B cell (primary cell): ENCODE measurements around the gene FBXW5. TPM values are rescaled to one million over a fixed set of nuclear protein-coding genes. Genes with fewer than 3 reads are reported as not detected.

Experiments
- ATAC-seq: fragments of 200-7000 bp; cut with Tn5 transposase; one replicate; pipeline ENCODE4 v1.10.0; 2021; ENCODE audit warnings: low read depth, mild to moderate bottlenecking, moderate number of reproducible peaks, moderate library complexity
- CTCF ChIA-PET: fragments of 350-600 bp; sonication (Branson Sonifier 250); formaldehyde crosslinking; loops from one replicate; lab custom pipeline; 2021; ENCODE audit warnings: antibody characterized with exemption, inconsistent platforms; lab: Charles Lee
- POLR2A ChIA-PET: fragments of 350-600 bp; sonication (Branson Sonifier 250); formaldehyde crosslinking; loops from one replicate; lab custom pipeline; 2021; ENCODE audit warnings: antibody characterized with exemption; lab: Charles Lee
- DNase-seq: peaks from one replicate; pipeline ENCODE4 v3.0.0; 2013
- H2AFZ ChIP-seq: 2 replicates; pipeline ENCODE4 v1.6.1; 2012; ENCODE audit warnings: mild to moderate bottlenecking, low read depth, low read length; ENCODE audit not compliant: insufficient read depth, poor library complexity, severe bottlenecking
- H3K27ac ChIP-seq, 2 donors: 1 replicate in 1 of 2; 2 replicates in 1 of 2; pipeline ENCODE4 v1.5.1; 2012 to 2013; ENCODE audit warnings: low read length in 2 of 2, mild to moderate bottlenecking in 2 of 2, moderate library complexity in 1 of 2
- H3K27me3 ChIP-seq, 4 experiments: fragments of 200-600 bp in 1 of 4; sonication (generic) in 1 of 4; replicated peaks in 1 of 4; 1 replicate in 2 of 4; 2 replicates in 2 of 4; pipeline versions ENCODE4 v1.6.1 to v1.7.0; 2013 to 2016; ENCODE audit warnings: low read length in 3 of 4, mild to moderate bottlenecking in 2 of 4, mixed read lengths in 1 of 4, moderate library complexity in 1 of 4; ENCODE audit not compliant: insufficient read depth in 4 of 4, control insufficient read depth in 3 of 4; ENCODE audit errors: control extremely low read depth in 1 of 4
- H3K36me3 ChIP-seq, 2 experiments: replicated peaks in 1 of 2; 1 replicate in 1 of 2; 2 replicates in 1 of 2; pipeline versions ENCODE4 v1.6.1 to v1.7.1; 2013; ENCODE audit warnings: low read length in 1 of 2; ENCODE audit not compliant: insufficient read depth in 2 of 2, control insufficient read depth in 1 of 2; ENCODE audit errors: control extremely low read depth in 1 of 2, extremely low read depth in 1 of 2
- H3K4me1 ChIP-seq, 2 donors: fragments of 200-600 bp in 1 of 2; sonication (generic) in 1 of 2; 1 replicate in 1 of 2; 2 replicates in 1 of 2; pipeline versions ENCODE4 v1.5.1 to v1.6.1; 2013 to 2017; ENCODE audit warnings: low read length in 2 of 2; ENCODE audit not compliant: control insufficient read depth in 2 of 2, insufficient read depth in 2 of 2
- H3K4me2 ChIP-seq: replicated peaks from 2 replicates; pipeline ENCODE3; 2012; ENCODE audit warnings: mild to moderate bottlenecking, low read depth, low read length; ENCODE audit not compliant: poor library complexity, severe bottlenecking
- H3K4me3 ChIP-seq, 5 experiments: fragments of 200-600 bp in 1 of 5; sonication (generic) in 1 of 5; 1 replicate in 3 of 5; 2 replicates in 2 of 5; pipeline versions ENCODE4 v1.5.1 to v1.7.0; 2011 to 2016; ENCODE audit warnings: low read length in 4 of 5, mild to moderate bottlenecking in 4 of 5, low read depth in 2 of 5, control low read depth in 1 of 5, moderate library complexity in 1 of 5; ENCODE audit not compliant: insufficient read depth in 1 of 5; ENCODE audit errors: control extremely low read depth in 1 of 5, extremely low read depth in 1 of 5
- H3K79me2 ChIP-seq: fragments of 200-600 bp; sonication (generic); one replicate; pipeline ENCODE4 v1.6.0; 2016; ENCODE audit warnings: low read length; ENCODE audit not compliant: control insufficient read depth, insufficient read depth
- H3K9ac ChIP-seq: fragments of 200-600 bp; sonication (generic); 2 replicates; pipeline ENCODE4 v1.6.1; 2017; ENCODE audit warnings: mild to moderate bottlenecking, low read length, moderate library complexity
- H3K9me3 ChIP-seq, 3 donors: one replicate each; pipeline versions ENCODE4 v1.6.1 to v1.7.1; 2013; ENCODE audit warnings: low read length in 2 of 3; ENCODE audit not compliant: control insufficient read depth in 2 of 3, insufficient read depth in 1 of 3; ENCODE audit errors: control extremely low read depth in 1 of 3
- H4K20me1 ChIP-seq: 2 replicates; pipeline ENCODE4 v1.6.0; 2012; ENCODE audit warnings: mild to moderate bottlenecking, low read length; ENCODE audit not compliant: insufficient read depth, control insufficient read depth, poor library complexity, severe bottlenecking
- H3K27ac Mint-ChIP-seq: one replicate; pipeline ENCODE4 v1.8.0; 2021; ENCODE audit warnings: mixed read lengths
- H3K27me3 Mint-ChIP-seq: one replicate; pipeline ENCODE4 v1.8.0; 2021; ENCODE audit warnings: mixed read lengths
- H3K4me1 Mint-ChIP-seq: one replicate; pipeline ENCODE4 v1.8.0; 2021; ENCODE audit warnings: mixed read lengths
- H3K4me3 Mint-ChIP-seq: one replicate; pipeline ENCODE4 v1.8.0; 2021; ENCODE audit warnings: mixed read lengths
- H3K9me3 Mint-ChIP-seq: one replicate; pipeline ENCODE4 v1.8.0; 2022; ENCODE audit warnings: mixed read lengths; ENCODE audit not compliant: insufficient read depth
- CTCF ChIP-seq: fragments of 200-600 bp; IDR thresholded peaks from one replicate; pipeline ENCODE4 v1.8.0; 2022; ENCODE audit warnings: antibody characterized with exemption, mild to moderate bottlenecking
- EZH2 ChIP-seq: IDR thresholded peaks from 2 replicates; pipeline ENCODE4 v1.6.1; 2012; ENCODE audit warnings: borderline replicate concordance, low read depth, mild to moderate bottlenecking, moderate library complexity, low read length; ENCODE audit not compliant: insufficient read depth, poor library complexity, severe bottlenecking
- WGBS: methylation state at CpG from one replicate; pipeline ENCODE4 v1.1.5; 2013; ENCODE audit warnings: missing lambda C conversion rate; ENCODE audit not compliant: insufficient coverage; 5-methylcytosine and 5-hydroxymethylcytosine counted together
- intact Hi-C: fragments of 100-400 bp; cut with micrococcal nuclease; formaldehyde crosslinking; loops from one replicate; pipeline ENCODE4 v1.10.0; 2022
- polyA plus RNA-seq: library from polyadenylated mRNA; depleted of rRNA; stranded (reverse); fragments of >200 nt; gene quantifications from 2 replicates; pipeline ENCODE4 v1.2.3, GENCODE V29; 2012
- total RNA-seq, 2 donors: library from RNA; stranded (reverse); fragments of 120-200 nt in 1 of 2; gene quantifications; 1 replicate in 1 of 2; 2 replicates in 1 of 2; pipeline versions ENCODE4 v1.2.3 to v1.2.4, GENCODE V29; 2013 to 2022

The FBXW5 gene
- total and polyA plus RNA-seq, 2 donors (not counting 1 experiment from before 2014, with no cell fraction given) = 99.6 to 195 TPM

GRCh38 chr9:136902259-136902821 is 42.2 kb downstream of the FBXW5 start:
- peak overlapping the region in 3 of 5 experiments; percentile 23 to 47 (median 32) for H3K4me3 ChIP-seq
- Mint-ChIP-seq H3K27ac (peak overlapping the region; percentile 96), H3K4me1 (peaks cover 47% of the 10 kb centered on the region), H3K27me3 (no peaks in the 10 kb centered on the region), H3K9me3 (no peaks in the 10 kb centered on the region), H3K4me3 (peak overlapping the region; percentile 83)
- no peaks in the 10 kb centered on the region for H3K27me3 ChIP-seq
- peak overlapping the region; percentile 61 for H3K9ac ChIP-seq
- intact Hi-C loops = loop anchor here (1.0 to 5.0 kb wide), 4 partner anchors 16 to 55 kb away; partner anchors contain the start of genes FBXW5, PHPT1 and TRAF2
- ATAC-seq = peak; percentile 83
- H3K27ac ChIP-seq = peak overlapping the region; percentile 90 to 96
- peak overlapping the region; percentile 19 for H2AFZ ChIP-seq
- H3K9me3 ChIP-seq = no peaks in the 10 kb centered on the region
- H3K4me1 ChIP-seq = peaks cover 24 to 41% of the 10 kb centered on the region in 2 donors
- H4K20me1 ChIP-seq = peaks cover 36% of the 10 kb centered on the region
- H3K4me2 ChIP-seq = peak overlapping the region; percentile 79
- 52% methylated on average over 15 of the region's 15 CpGs for WGBS
- H3K79me2 ChIP-seq = peaks cover 71% of the 10 kb centered on the region
- ChIA-PET POLR2A (interaction anchor here (0.5 to 3.2 kb wide), 4 partner anchors 8 to 338 kb away, joined by 3 to 23 read pairs (median 6); partner anchors contain the start of genes TRAF2 and TUBB4B), CTCF (interaction anchor here (0.6 to 1.8 kb wide), 8 partner anchors 9 to 133 kb away, joined by 3 to 8 read pairs (median 3); partner anchors contain the start of genes AJM1 and TRAF2)
- peaks cover 0 to 50% of the 10 kb centered on the region in 2 experiments for H3K36me3 ChIP-seq
- no peak for TF ChIP-seq EZH2
- TF ChIP-seq CTCF = no peak
- DNase-seq = peak; percentile 85
